H9 (cell line): Measurements from ENCODE around the gene CTNNAL1. TPM values are rescaled to one million over a fixed set of nuclear protein-coding genes. Genes with fewer than 3 reads are reported as not detected.

Source experiments
- DNase-seq: peaks from one replicate; pipeline ENCODE4 v3.0.0-alpha.2; 2017
- H2AFZ ChIP-seq: one replicate; pipeline ENCODE4 v1.6.1; 2013; ENCODE audit warnings: mild to moderate bottlenecking, low read length, control low read depth, moderate library complexity
- H2AK5ac ChIP-seq: 2 replicates; pipeline ENCODE4 v1.6.1; 2013; ENCODE audit warnings: low read length, control low read depth, mixed read lengths; ENCODE audit not compliant: insufficient read length
- H2BK120ac ChIP-seq: one replicate; pipeline ENCODE4 v1.6.1; 2013; ENCODE audit warnings: low read depth, mild to moderate bottlenecking, low read length, control low read depth, inconsistent platforms; ENCODE audit not compliant: poor library complexity, severe bottlenecking
- H2BK12ac ChIP-seq: 2 replicates; pipeline ENCODE4 v1.6.1; 2013; ENCODE audit warnings: low read length, control low read depth, mixed read lengths, low read depth; ENCODE audit not compliant: insufficient read length
- H2BK15ac ChIP-seq: 2 replicates; pipeline ENCODE4 v1.6.1; 2013; ENCODE audit warnings: low read depth, low read length, control low read depth
- H2BK20ac ChIP-seq: one replicate; pipeline ENCODE4 v1.6.1; 2013; ENCODE audit warnings: low read depth, mild to moderate bottlenecking, low read length, control low read depth, inconsistent platforms; ENCODE audit not compliant: poor library complexity, severe bottlenecking
- H2BK5ac ChIP-seq: 2 replicates; pipeline ENCODE4 v1.6.1; 2013; ENCODE audit warnings: low read length, control low read depth, mixed read lengths; ENCODE audit not compliant: insufficient read length
- H3K14ac ChIP-seq: 2 replicates; pipeline ENCODE4 v1.6.1; 2013; ENCODE audit warnings: low read length, control low read depth; ENCODE audit not compliant: insufficient read depth
- H3K18ac ChIP-seq: 2 replicates; pipeline ENCODE4 v1.6.1; 2013; ENCODE audit warnings: low read depth, mild to moderate bottlenecking, mixed read lengths, low read length, control low read depth; ENCODE audit not compliant: insufficient read length
- H3K23ac ChIP-seq: 2 replicates; pipeline ENCODE4 v1.6.1; 2013; ENCODE audit warnings: low read length, control low read depth, mixed read lengths, low read depth; ENCODE audit not compliant: insufficient read length
- H3K23me2 ChIP-seq: 2 replicates; pipeline ENCODE4 v1.6.1; 2013; ENCODE audit warnings: low read depth, mild to moderate bottlenecking, mixed read lengths, low read length, control low read depth; ENCODE audit not compliant: insufficient read length, poor library complexity, severe bottlenecking
- H3K27ac ChIP-seq: 2 replicates; pipeline ENCODE4 v1.5.1; 2013; ENCODE audit warnings: low read length, control low read depth, mixed read lengths, low read depth; ENCODE audit not compliant: insufficient read length
- H3K27me3 ChIP-seq: 2 replicates; pipeline ENCODE4 v1.6.1; 2013; ENCODE audit warnings: low read length, control low read depth, inconsistent platforms; ENCODE audit not compliant: insufficient read depth
- H3K4ac ChIP-seq: 2 replicates; pipeline ENCODE4 v1.6.1; 2013; ENCODE audit warnings: low read depth, mild to moderate bottlenecking, control low read depth, inconsistent platforms, low read length, moderate library complexity
- H3K4me1 ChIP-seq: 2 replicates; pipeline ENCODE4 v1.6.1; 2013; ENCODE audit warnings: low read length, control low read depth, inconsistent platforms; ENCODE audit not compliant: insufficient read depth
- H3K4me2 ChIP-seq: 2 replicates; pipeline ENCODE4 v1.6.1; 2013; ENCODE audit warnings: low read length, control low read depth, mixed read lengths; ENCODE audit not compliant: insufficient read length, insufficient read depth
- H3K56ac ChIP-seq: 2 replicates; pipeline ENCODE4 v1.6.1; 2013; ENCODE audit warnings: low read depth, mild to moderate bottlenecking, mixed read lengths, low read length, control low read depth; ENCODE audit not compliant: insufficient read length
- H3K79me1 ChIP-seq: 2 replicates; pipeline ENCODE4 v1.6.1; 2013; ENCODE audit warnings: low read depth, mild to moderate bottlenecking, moderate library complexity, low read length, control low read depth, inconsistent platforms; ENCODE audit not compliant: insufficient read depth, poor library complexity, severe bottlenecking
- H3K79me2 ChIP-seq: 2 replicates; pipeline ENCODE4 v1.6.1; 2013; ENCODE audit warnings: low read length, control low read depth, inconsistent platforms; ENCODE audit not compliant: insufficient read depth
- H3K9ac ChIP-seq: 2 replicates; pipeline ENCODE4 v1.6.1; 2013; ENCODE audit warnings: low read length, control low read depth, mixed read lengths; ENCODE audit not compliant: insufficient read length; ENCODE audit errors: extremely low read depth
- H3K9me3 ChIP-seq: one replicate; pipeline ENCODE4 v1.6.1; 2013; ENCODE audit warnings: low read depth, low read length, inconsistent platforms; ENCODE audit not compliant: control insufficient read depth
- H3T11ph ChIP-seq: one replicate; pipeline ENCODE4 v1.6.1; 2013; ENCODE audit warnings: mild to moderate bottlenecking, low read length, control low read depth, inconsistent platforms
- H4K20me1 ChIP-seq: one replicate; pipeline ENCODE4 v1.6.1; 2013; ENCODE audit not compliant: control insufficient read depth, insufficient read length, insufficient read depth
- H4K5ac ChIP-seq: 2 replicates; pipeline ENCODE4 v1.6.1; 2013; ENCODE audit warnings: low read depth, mild to moderate bottlenecking, mixed read lengths, low read length, control low read depth; ENCODE audit not compliant: insufficient read length
- H4K8ac ChIP-seq: replicated peaks from 2 replicates; pipeline ENCODE4 v1.6.1; 2013; ENCODE audit warnings: low read length, control low read depth, mixed read lengths, low read depth; ENCODE audit not compliant: insufficient read length
- H4K91ac ChIP-seq: 2 replicates; pipeline ENCODE4 v1.6.1; 2013; ENCODE audit warnings: low read depth, mild to moderate bottlenecking, moderate library complexity, mixed read lengths, low read length, control low read depth; ENCODE audit not compliant: insufficient read length
- H3K27ac Mint-ChIP-seq, 3 experiments: 2 replicates in 2 of 3; 3 replicates in 1 of 3; pipeline ENCODE4 v1.8.0; 2020 to 2021; ENCODE audit warnings: mixed read lengths in 3 of 3, mild to moderate bottlenecking in 1 of 3, moderate library complexity in 1 of 3
- H3K27me3 Mint-ChIP-seq: 2 replicates; pipeline ENCODE4 v1.8.0; 2021; ENCODE audit warnings: low read depth, mild to moderate bottlenecking, moderate library complexity, mixed read lengths
- H3K36me3 Mint-ChIP-seq, 3 experiments: 2 replicates in 2 of 3; 3 replicates in 1 of 3; pipeline ENCODE4 v1.8.0; 2020 to 2021; ENCODE audit warnings: low read depth in 3 of 3, mixed read lengths in 3 of 3; ENCODE audit not compliant: insufficient read depth in 1 of 3
- H3K4me1 Mint-ChIP-seq, 2 experiments: 2 replicates each; pipeline ENCODE4 v1.8.0; 2020; ENCODE audit warnings: mixed read lengths in 2 of 2
- H3K4me3 Mint-ChIP-seq, 2 experiments: 2 replicates in 1 of 2; 3 replicates in 1 of 2; pipeline ENCODE4 v1.8.0; 2020 to 2021; ENCODE audit warnings: mild to moderate bottlenecking in 2 of 2, mixed read lengths in 2 of 2, moderate library complexity in 1 of 2
- H3K9me3 Mint-ChIP-seq, 2 experiments: 2 replicates in 1 of 2; 3 replicates in 1 of 2; pipeline ENCODE4 v1.8.0; 2020; ENCODE audit warnings: mild to moderate bottlenecking in 2 of 2, mixed read lengths in 2 of 2, moderate library complexity in 1 of 2
- CTCF ChIP-seq: fragments of 200-600 bp; sonication (generic); conservative IDR thresholded peaks from 3 replicates; pipeline ENCODE4 v1.8.0; 2021; ENCODE audit warnings: antibody characterized with exemption, mild to moderate bottlenecking
- total RNA-seq: library from RNA; stranded (reverse); gene quantifications from 2 replicates; pipeline ENCODE4 v1.2.1, GENCODE V29; 2021

The CTNNAL1 gene
- total RNA-seq, 1 experiment from 2014 or later = 52.9 TPM

- H3K4ac ChIP-seq = no peak overlapping the region
- H3K14ac ChIP-seq = no peak overlapping the region
- no peaks in the 10 kb centered on the region for H3K79me1 ChIP-seq
- no peak overlapping the region for H3K56ac ChIP-seq
- Mint-ChIP-seq H3K27me3 (no peaks in the 10 kb centered on the region), H3K27ac (no peak overlapping the region), H3K4me1 (no peaks in the 10 kb centered on the region), H3K36me3 (peaks cover 21 to 77% (median 51%) of the 10 kb centered on the region in 3 experiments; a peak in 6 of 7 replicates), H3K4me3 (no peak overlapping the region), H3K9me3 (no peaks in the 10 kb centered on the region)
- no peak overlapping the region for H3K27ac ChIP-seq
- H2BK12ac ChIP-seq = no peak overlapping the region
- no peaks in the 10 kb centered on the region for H4K20me1 ChIP-seq
- no peak overlapping the region for H2BK15ac ChIP-seq
- no peak overlapping the region for H2BK120ac ChIP-seq
- no peak overlapping the region for H4K5ac ChIP-seq
- no peaks in the 10 kb centered on the region for H3K4me1 ChIP-seq
- TF ChIP-seq CTCF = no peak
- H3K9ac ChIP-seq = no peak overlapping the region
- H3T11ph ChIP-seq = no peak overlapping the region
- H2AK5ac ChIP-seq = no peak overlapping the region
- H2BK5ac ChIP-seq = no peak overlapping the region
- H3K18ac ChIP-seq = no peak overlapping the region
- DNase-seq = no peak
- H2AFZ ChIP-seq = no peak overlapping the region
- no peak overlapping the region for H2BK20ac ChIP-seq
- H3K23ac ChIP-seq = no peak overlapping the region
- no peaks in the 10 kb centered on the region for H3K23me2 ChIP-seq
- no peaks in the 10 kb centered on the region for H3K27me3 ChIP-seq
- H4K91ac ChIP-seq = no peak overlapping the region
- no peaks in the 10 kb centered on the region for H3K9me3 ChIP-seq
- H3K4me2 ChIP-seq = no peak overlapping the region
- no peak overlapping the region for H4K8ac ChIP-seq
- no peaks in the 10 kb centered on the region for H3K79me2 ChIP-seq
Observed at GRCh38 chr9:108910402-108910801, 102.9 kb downstream of the CTNNAL1 start.
